HepG2 (cell line): ENCODE data around the gene AIF1. TPM values are rescaled to one million over a fixed set of nuclear protein-coding genes. Genes with fewer than 3 reads are reported as not detected.
A peak's percentile ranks its signal among the peaks of the same experiment; 100 is the strongest.

Experiments used
- ATF5 ChIP-seq: sonication (generic); formaldehyde crosslinking; IDR thresholded peaks from 2 replicates; pipeline ENCODE4 v1.4.0; 2020; ENCODE audit warnings: mild to moderate bottlenecking, low read depth, missing genetic modification reagents
- FOSL2 ChIP-seq: sonication (generic); formaldehyde crosslinking; IDR thresholded peaks from 2 replicates; pipeline ENCODE4 v1.4.0; 2020; ENCODE audit warnings: missing genetic modification reagents
- HIC2 ChIP-seq: sonication (generic); formaldehyde crosslinking; IDR thresholded peaks from 2 replicates; pipeline ENCODE4 v1.9.0; 2022; ENCODE audit warnings: low read depth, missing genetic modification reagents
- HNRNPUL1 ChIP-seq: fragments of 200-400 bp; formaldehyde crosslinking; IDR thresholded peaks from 2 replicates; pipeline ENCODE4 v1.6.1; 2017; ENCODE audit warnings: low read depth, mild to moderate bottlenecking, low read length, moderate library complexity
- JDP2 ChIP-seq: sonication (generic); formaldehyde crosslinking; IDR thresholded peaks from 2 replicates; pipeline ENCODE4 v1.8.1; 2022; ENCODE audit warnings: missing genetic modification reagents, borderline replicate concordance
- KDM6A ChIP-seq: IDR thresholded peaks from 2 replicates; pipeline ENCODE4 v1.6.1; 2016; ENCODE audit warnings: low read depth
- MATR3 ChIP-seq: sonication (generic); formaldehyde crosslinking; IDR thresholded peaks from 2 replicates; pipeline ENCODE4 v1.4.0; 2020; ENCODE audit warnings: missing genetic modification reagents
- MED8 ChIP-seq: sonication (generic); formaldehyde crosslinking; IDR thresholded peaks from 2 replicates; pipeline ENCODE4 v1.8.1; 2023; ENCODE audit warnings: mild to moderate bottlenecking, missing genetic modification reagents; ENCODE audit not compliant: insufficient replicate concordance
- NFE2L2 ChIP-seq: fragments of 150-350 bp; IDR thresholded peaks from 2 replicates; pipeline ENCODE4 v1.6.1; 2014; ENCODE audit warnings: low read length
- NFIB ChIP-seq: sonication (generic); formaldehyde crosslinking; IDR thresholded peaks from 2 replicates; pipeline ENCODE4 v1.9.0; 2021; ENCODE audit warnings: missing genetic modification reagents, mild to moderate bottlenecking, borderline replicate concordance
- NKX3-1 ChIP-seq: sonication (generic); formaldehyde crosslinking; IDR thresholded peaks from 2 replicates; pipeline ENCODE4 v1.5.0; 2020; ENCODE audit warnings: missing genetic modification reagents
- NPAS2 ChIP-seq: sonication (generic); formaldehyde crosslinking; IDR thresholded peaks from 2 replicates; pipeline ENCODE4 v1.8.0; 2022; ENCODE audit warnings: mild to moderate bottlenecking, missing genetic modification reagents, borderline replicate concordance
- PHF5A ChIP-seq: IDR thresholded peaks from one replicate; pipeline ENCODE4 v1.6.1; 2018; ENCODE audit warnings: low read depth, missing genetic modification reagents; ENCODE audit not compliant: unreplicated experiment
- PHF8 ChIP-seq: sonication (generic); formaldehyde crosslinking; IDR thresholded peaks from 2 replicates; pipeline ENCODE4 v1.5.0; 2020; ENCODE audit warnings: missing genetic modification reagents
- RBM22 ChIP-seq: fragments of 200-400 bp; formaldehyde crosslinking; optimal IDR thresholded peaks from 2 replicates; pipeline ENCODE3; 2017; ENCODE audit warnings: mild to moderate bottlenecking, low read length, moderate library complexity
- REPIN1 ChIP-seq: sonication (generic); formaldehyde crosslinking; IDR thresholded peaks from 2 replicates; pipeline ENCODE4 v1.8.0; 2022; ENCODE audit warnings: missing genetic modification reagents, low read depth, mild to moderate bottlenecking, borderline replicate concordance
- RXRA ChIP-seq: sonication (generic); formaldehyde crosslinking; IDR thresholded peaks from 2 replicates; pipeline ENCODE4 v1.5.1; 2020; ENCODE audit warnings: missing genetic modification reagents
- SMYD3 ChIP-seq: sonication (generic); formaldehyde crosslinking; IDR thresholded peaks from 2 replicates; pipeline ENCODE4 v1.8.1; 2023; ENCODE audit warnings: mild to moderate bottlenecking, missing genetic modification reagents
- SOX6 ChIP-seq, 2 experiments: fragments of 450-650 bp in 1 of 2; sonication (generic) in 1 of 2; formaldehyde crosslinking in 1 of 2; IDR thresholded peaks; 2 replicates each; pipeline versions ENCODE4 v1.4.0 to v1.6.1; 2017 to 2020; ENCODE audit warnings: antibody characterized with exemption in 1 of 2, mild to moderate bottlenecking in 1 of 2, missing genetic modification reagents in 1 of 2
- SUZ12 ChIP-seq: fragments of 150-350 bp; IDR thresholded peaks from 2 replicates; pipeline ENCODE4 v1.6.1; 2014; ENCODE audit warnings: low read depth, low read length
- ZNF335 ChIP-seq: sonication (generic); formaldehyde crosslinking; IDR thresholded peaks from 2 replicates; pipeline ENCODE4 v1.4.0; 2020; ENCODE audit warnings: missing genetic modification reagents
- ZNF34 ChIP-seq: sonication (generic); formaldehyde crosslinking; IDR thresholded peaks from 2 replicates; pipeline ENCODE4 v1.4.0; 2020; ENCODE audit warnings: mild to moderate bottlenecking, missing genetic modification reagents, borderline replicate concordance
- ZNF484 ChIP-seq: sonication (generic); formaldehyde crosslinking; IDR thresholded peaks from 2 replicates; pipeline ENCODE4 v1.5.1; 2020; ENCODE audit warnings: mild to moderate bottlenecking, low read depth, missing genetic modification reagents, borderline replicate concordance
- ZNF547 ChIP-seq: sonication (generic); formaldehyde crosslinking; IDR thresholded peaks from 2 replicates; pipeline ENCODE4 v1.5.1; 2020; ENCODE audit warnings: mild to moderate bottlenecking, missing genetic modification reagents
- ZNF772 ChIP-seq: sonication (generic); formaldehyde crosslinking; IDR thresholded peaks from 2 replicates; pipeline ENCODE4 v1.5.0; 2020; ENCODE audit warnings: mild to moderate bottlenecking, missing genetic modification reagents
- ZNF776 ChIP-seq: sonication (generic); formaldehyde crosslinking; IDR thresholded peaks from 2 replicates; pipeline ENCODE4 v1.4.0; 2020; ENCODE audit warnings: mild to moderate bottlenecking, missing genetic modification reagents
- polyA plus RNA-seq, 8 experiments: library from polyadenylated mRNA; depleted of rRNA in 3 of 8; stranded (reverse) in 7 of 8; unstranded in 1 of 8; fragments of >200 nt; fragmentation: Illumina TruSeq in 4 of 8; extraction: Trizol in 4 of 8; gene quantifications; 2 replicates each; pipeline versions ENCODE4 v1.2.1 to v1.2.3, GENCODE V29; 2011 to 2016; ENCODE audit warnings: low read depth in 4 of 8, missing spikeins in 1 of 8, mixed read lengths in 1 of 8; ENCODE audit not compliant: insufficient read depth in 1 of 8
- total RNA-seq, 5 experiments: library from RNA; depleted of rRNA; stranded (reverse); fragments of >200 nt; fragmentation: Illumina TruSeq; extraction: Trizol; gene quantifications; 2 replicates each; pipeline ENCODE4 v1.2.3, GENCODE V29; 2016; ENCODE audit warnings: low read depth in 1 of 5
- TF ChIP-seq, protein P1 (sequence below): sonication (generic); formaldehyde crosslinking; IDR thresholded peaks from 2 replicates; pipeline ENCODE4 v1.4.0; 2020; ENCODE audit warnings: missing genetic modification reagents

AIF1 gene
- total and polyA plus RNA-seq, 2 of the 13 experiments (the other 11 are each of a cell fraction or from before 2014, with no cell fraction given) = 1.5 TPM; not detected in 1

DNA sequence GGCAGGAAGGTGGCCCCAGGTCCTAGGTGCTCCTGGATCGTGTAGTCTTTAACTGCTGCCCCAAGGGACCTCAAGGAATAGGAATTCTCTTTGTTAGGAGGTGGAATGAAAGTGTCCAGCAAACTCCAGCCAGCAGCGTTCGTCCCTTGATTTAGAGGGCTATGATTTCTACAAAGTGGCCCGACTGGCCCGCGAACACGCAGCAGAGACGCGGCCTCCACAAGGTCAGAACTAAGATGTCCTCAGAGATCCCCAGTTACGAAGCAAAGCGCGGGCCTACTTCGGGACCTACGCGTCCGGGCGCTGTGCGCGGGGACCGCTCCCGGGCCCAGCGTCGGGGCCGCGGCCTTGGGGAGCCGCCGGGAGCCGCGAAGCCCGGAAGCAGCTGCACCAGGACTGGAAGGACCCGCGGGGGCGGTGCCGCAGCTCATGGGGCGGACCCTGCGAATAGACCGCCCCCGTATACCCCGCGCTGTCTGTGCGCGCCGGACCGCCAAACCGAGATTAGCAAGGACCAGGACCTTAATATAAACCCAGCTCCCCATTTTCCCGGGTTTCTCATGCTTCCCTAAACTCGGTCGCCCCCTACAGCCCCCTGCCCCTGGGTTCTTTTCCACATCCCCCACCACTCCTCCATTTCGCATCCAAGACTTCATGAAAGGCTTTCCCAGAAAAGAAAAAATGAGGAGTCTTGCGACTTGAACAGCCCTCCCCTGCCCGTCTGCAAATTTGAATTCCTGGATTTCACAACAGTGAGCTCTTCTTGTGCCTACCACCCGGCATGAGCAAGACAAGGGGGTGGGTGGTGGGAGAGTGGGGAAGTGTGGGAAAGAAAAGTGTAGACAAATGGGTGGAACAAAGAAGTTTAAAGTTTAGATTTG, 45.6 kb downstream of the AIF1 start, which contains the start of gene C6orf47 (continued):
- no peak for TF ChIP-seq PHF5A (CRISPR knock-in tag)
- TF ChIP-seq SOX6 (IDR thresholded peaks at IDR 0.05) = no peak
- TF ChIP-seq SOX6 (CRISPR knock-in tag; IDR thresholded peaks at IDR 0.05) = no peak; the same call in 1 of the 2 replicates
- TF ChIP-seq RBM22 = peak; percentile 86
- TF ChIP-seq MED8 = peak; percentile 71
- no peak for TF ChIP-seq SUZ12
- TF ChIP-seq RXRA (CRISPR knock-in tag) = peak; percentile 57; the same call in 1 of the 2 replicates
- TF ChIP-seq KDM6A (CRISPR knock-in tag) = no peak
- TF ChIP-seq PHF8 (CRISPR knock-in tag) = peak; percentile 77
- TF ChIP-seq SMYD3 (CRISPR knock-in tag) = no peak; the same call in 1 of the 2 replicates
- no peak for TF ChIP-seq NFE2L2
- no peak for TF ChIP-seq NFIB (CRISPR knock-in tag)
- TF ChIP-seq ZNF335 = peak; percentile 98
- 0 out of 2 replicates have a peak, but pooled peaks have one; percentile 25 for TF ChIP-seq ZNF34
- peak; percentile 96 for TF ChIP-seq REPIN1 (CRISPR knock-in tag)
- peak; percentile 84; the same call in 1 of the 2 replicates for TF ChIP-seq ZNF547 (CRISPR knock-in tag)
- TF ChIP-seq ZNF772 (CRISPR knock-in tag) = no peak; the same call in 1 of the 2 replicates
- TF ChIP-seq, protein P1, sequence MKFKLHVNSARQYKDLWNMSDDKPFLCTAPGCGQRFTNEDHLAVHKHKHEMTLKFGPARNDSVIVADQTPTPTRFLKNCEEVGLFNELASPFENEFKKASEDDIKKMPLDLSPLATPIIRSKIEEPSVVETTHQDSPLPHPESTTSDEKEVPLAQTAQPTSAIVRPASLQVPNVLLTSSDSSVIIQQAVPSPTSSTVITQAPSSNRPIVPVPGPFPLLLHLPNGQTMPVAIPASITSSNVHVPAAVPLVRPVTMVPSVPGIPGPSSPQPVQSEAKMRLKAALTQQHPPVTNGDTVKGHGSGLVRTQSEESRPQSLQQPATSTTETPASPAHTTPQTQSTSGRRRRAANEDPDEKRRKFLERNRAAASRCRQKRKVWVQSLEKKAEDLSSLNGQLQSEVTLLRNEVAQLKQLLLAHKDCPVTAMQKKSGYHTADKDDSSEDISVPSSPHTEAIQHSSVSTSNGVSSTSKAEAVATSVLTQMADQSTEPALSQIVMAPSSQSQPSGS (CRISPR knock-in tag) = peak; percentile 54; the same call in 1 of the 2 replicates
- TF ChIP-seq MATR3 (CRISPR knock-in tag) = no peak
- peak; percentile 50; the same call in 1 of the 2 replicates for TF ChIP-seq ZNF484 (CRISPR knock-in tag)
- no peak; the same call in 1 of the 2 replicates for TF ChIP-seq ZNF776 (CRISPR knock-in tag)
- TF ChIP-seq NPAS2 = no peak
- peak; percentile 28; the same call in 1 of the 2 replicates for TF ChIP-seq FOSL2
- TF ChIP-seq HIC2 = no peak
- no peak for TF ChIP-seq JDP2 (CRISPR knock-in tag)
- TF ChIP-seq HNRNPUL1 = 0 out of 2 replicates have a peak, but pooled peaks have one; percentile 56
- TF ChIP-seq NKX3-1 = peak; percentile 90
- TF ChIP-seq ATF5 (CRISPR knock-in tag) = peak; percentile 68; the same call in 1 of the 2 replicates
